ENCODE results near the gene ERO1B. TPM values are rescaled to one million over a fixed set of nuclear protein-coding genes. Genes with fewer than 3 reads are reported as not detected.

Gene ERO1B
- polyA plus RNA-seq, 1 experiment, result 0.74 TPM

- no peaks in the 10 kb centered on the region for H3K27me3 ChIP-seq (ENCODE audit: control insufficient read depth, insufficient read depth, low read length)
- ChIA-PET CTCF (no interaction called here), POLR2A (no interaction called here)
- no peak for TF ChIP-seq CTCF (IDR thresholded peaks at IDR 0.05; ENCODE audit: insufficient read depth, low read depth, low read length)
- no peaks in the 10 kb centered on the region for H3K36me3 ChIP-seq (ENCODE audit: control insufficient read depth, insufficient read depth, low read length)
- DNase-seq (ENCODE audit: low read depth), result no peak
- H3K4me3 ChIP-seq (ENCODE audit: low read depth, low read length), result no peak overlapping the region
Measured at GRCh38 chr1:236257216-236257615, 24.5 kb downstream of the ERO1B start.

GRCh38 chr1:236253918-236254637 lies 27.7 kb downstream of the ERO1B start:
- CTCF ChIA-PET, result interaction anchor here (0.5 to 1.3 kb wide), 2 partner anchors 10 to 73 kb away, joined by 3 to 4 read pairs; no protein-coding TSS in a partner anchor
- no peak for TF ChIP-seq CTCF (IDR thresholded peaks at IDR 0.05; ENCODE audit: insufficient read depth, low read depth, low read length)
- H3K4me3 ChIP-seq (ENCODE audit: low read depth, low read length), result no peak overlapping the region
- H3K36me3 ChIP-seq (ENCODE audit: control insufficient read depth, insufficient read depth, low read length), result no peaks in the 10 kb centered on the region
- no peak for DNase-seq (ENCODE audit: low read depth)
- H3K27me3 ChIP-seq (ENCODE audit: control insufficient read depth, insufficient read depth, low read length), result no peaks in the 10 kb centered on the region
- POLR2A ChIA-PET, result no interaction called here

- Histone ChIP-seq H3K36me3 (ENCODE audit: control insufficient read depth, insufficient read depth, low read length) (no peaks in the 10 kb centered on the region), H3K27me3 (ENCODE audit: control insufficient read depth, insufficient read depth, low read length) (no peaks in the 10 kb centered on the region), H3K4me3 (ENCODE audit: low read depth, low read length) (no peak overlapping the region)
- no peak for TF ChIP-seq CTCF (IDR thresholded peaks at IDR 0.05; ENCODE audit: insufficient read depth, low read depth, low read length)
- DNase-seq (ENCODE audit: low read depth), result no peak
- ChIA-PET POLR2A (interaction anchor here (0.5 kb wide), 1 partner anchor 15 kb away, joined by 21 read pairs; no protein-coding TSS in a partner anchor), CTCF (interaction anchor here (1.3 to 1.6 kb wide), 2 partner anchors 9 to 15 kb away, joined by 3 read pairs; no protein-coding TSS in a partner anchor)
Measured at GRCh38 chr1:236253119-236253518, 28.6 kb downstream of the ERO1B start.

GRCh38 chr1:236251587-236251986 lies 30.2 kb downstream of the ERO1B start:
- POLR2A ChIA-PET, result no interaction called here
- CTCF ChIA-PET, result interaction anchor here (1.6 kb wide), 1 partner anchor 17 kb away, joined by 3 read pairs; no protein-coding TSS in a partner anchor
- DNase-seq (ENCODE audit: low read depth), result no peak
- Histone ChIP-seq H3K4me3 (ENCODE audit: low read depth, low read length) (no peak overlapping the region), H3K36me3 (ENCODE audit: control insufficient read depth, insufficient read depth, low read length) (no peaks in the 10 kb centered on the region), H3K27me3 (ENCODE audit: control insufficient read depth, insufficient read depth, low read length) (no peaks in the 10 kb centered on the region)
- no peak for TF ChIP-seq CTCF (IDR thresholded peaks at IDR 0.05; ENCODE audit: insufficient read depth, low read depth, low read length)

- no peak for DNase-seq (ENCODE audit: low read depth)
- ChIA-PET CTCF (interaction anchor here (0.8 kb wide), 1 partner anchor 45 kb away, joined by 3 read pairs; no protein-coding TSS in a partner anchor), POLR2A (no interaction called here)
- no peak for TF ChIP-seq CTCF (IDR thresholded peaks at IDR 0.05; ENCODE audit: insufficient read depth, low read depth, low read length)
- no peak overlapping the region for H3K4me3 ChIP-seq (ENCODE audit: low read depth, low read length)
- no peaks in the 10 kb centered on the region for H3K36me3 ChIP-seq (ENCODE audit: control insufficient read depth, insufficient read depth, low read length)
- no peaks in the 10 kb centered on the region for H3K27me3 ChIP-seq (ENCODE audit: control insufficient read depth, insufficient read depth, low read length)
Measured at GRCh38 chr1:236247286-236247685, 34.5 kb downstream of the ERO1B start.
